ENCODE data around the gene TMUB1.

The TMUB1 gene

DNA sequence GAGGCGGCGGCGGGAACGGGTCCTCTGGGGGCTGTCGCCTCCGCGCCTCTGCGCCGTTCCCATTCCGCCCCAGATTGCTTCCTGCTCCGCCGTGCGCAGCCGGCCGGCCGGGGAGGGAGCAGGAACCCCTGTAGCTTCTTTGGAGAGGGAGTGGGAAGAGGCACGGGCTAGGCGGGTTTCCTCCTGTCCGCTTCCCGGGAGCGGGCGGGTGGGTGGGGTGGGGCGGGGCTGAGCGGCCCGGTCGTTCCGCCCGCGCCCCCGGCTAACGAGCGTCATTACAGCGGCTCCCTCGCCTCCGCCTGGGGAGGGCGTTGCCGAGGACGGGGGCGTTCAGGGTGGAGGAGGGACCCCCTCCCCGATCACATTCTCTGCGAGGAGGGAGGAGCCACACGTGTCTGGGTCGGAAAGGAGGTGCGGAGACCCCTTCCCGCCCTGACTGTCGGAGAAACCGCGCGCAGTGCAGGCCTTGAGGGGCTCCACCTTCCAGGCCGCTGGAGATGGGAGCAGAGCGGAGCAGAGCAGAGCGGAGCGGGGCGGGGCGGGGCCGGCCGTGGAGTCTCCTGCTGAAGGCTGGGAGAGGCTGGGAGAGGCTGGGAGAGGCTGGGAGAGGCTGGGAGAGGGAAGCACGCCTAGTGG, 42.7 kb upstream of the TMUB1 start:
- no peak for TF ChIP-seq CTCF (IDR thresholded peaks at IDR 0.05; ENCODE audit: insufficient read depth, low read length, poor library complexity, severe bottlenecking)
- H3K4me3 ChIP-seq (replicated peaks; ENCODE audit: low read depth, low read length) = no peak overlapping the region
- no peak for DNase-seq (ENCODE audit: extremely low read depth, insufficient read length)
- no peaks in the 10 kb centered on the region for H3K27me3 ChIP-seq (replicated peaks; ENCODE audit: control insufficient read depth, insufficient read depth, low read length)
- H3K36me3 ChIP-seq (ENCODE audit: control insufficient read depth, insufficient read depth, low read length) = peaks cover 8% of the 10 kb centered on the region

- no peaks in the 10 kb centered on the region for H3K27me3 ChIP-seq (replicated peaks; ENCODE audit: control insufficient read depth, insufficient read depth, low read length)
- no peak for DNase-seq (ENCODE audit: extremely low read depth, insufficient read length)
- no peak for TF ChIP-seq CTCF (IDR thresholded peaks at IDR 0.05; ENCODE audit: insufficient read depth, low read length, poor library complexity, severe bottlenecking)
- peaks cover 8% of the 10 kb centered on the region for H3K36me3 ChIP-seq (ENCODE audit: control insufficient read depth, insufficient read depth, low read length)
- H3K4me3 ChIP-seq (replicated peaks; ENCODE audit: low read depth, low read length) = no peak overlapping the region
These were observed 42.2 kb upstream of the TMUB1 start for GRCh38 chr7:151125470-151125845.

GRCh38 chr7:151124899-151125399, 41.7 kb upstream of the TMUB1 start:
- TF ChIP-seq CTCF (IDR thresholded peaks at IDR 0.05; ENCODE audit: insufficient read depth, low read length, poor library complexity, severe bottlenecking) = no peak
- Histone ChIP-seq H3K36me3 (ENCODE audit: control insufficient read depth, insufficient read depth, low read length) (peaks cover 10% of the 10 kb centered on the region), H3K4me3 (replicated peaks; ENCODE audit: low read depth, low read length) (no peak overlapping the region), H3K27me3 (replicated peaks; ENCODE audit: control insufficient read depth, insufficient read depth, low read length) (no peaks in the 10 kb centered on the region)
- no peak for DNase-seq (ENCODE audit: extremely low read depth, insufficient read length)

DNA sequence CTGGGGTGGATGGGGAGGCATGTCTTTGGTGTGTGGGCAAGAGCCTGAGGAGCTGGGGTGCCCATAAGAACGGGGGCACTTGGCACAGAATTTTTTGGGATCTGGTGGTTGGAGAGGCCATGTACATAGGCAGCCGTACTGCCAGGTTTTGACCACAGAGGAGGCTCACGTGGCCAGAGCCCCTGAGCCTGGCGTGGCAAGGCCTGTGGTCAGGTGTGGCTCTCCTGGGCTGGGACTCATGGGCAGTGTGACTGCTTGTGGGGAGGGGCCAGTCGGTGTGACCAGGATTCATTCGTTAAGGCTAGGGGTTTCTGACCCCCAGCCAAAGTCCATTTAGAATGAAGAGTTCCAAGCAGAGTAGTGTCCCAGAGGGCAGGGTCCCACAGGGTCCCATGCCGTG, 41.2 kb upstream of the TMUB1 start:
- Histone ChIP-seq H3K36me3 (ENCODE audit: control insufficient read depth, insufficient read depth, low read length) (peaks cover 10% of the 10 kb centered on the region), H3K4me3 (replicated peaks; ENCODE audit: low read depth, low read length) (no peak overlapping the region), H3K27me3 (replicated peaks; ENCODE audit: control insufficient read depth, insufficient read depth, low read length) (no peaks in the 10 kb centered on the region)
- no peak for TF ChIP-seq CTCF (IDR thresholded peaks at IDR 0.05; ENCODE audit: insufficient read depth, low read length, poor library complexity, severe bottlenecking)
- no peak for DNase-seq (ENCODE audit: extremely low read depth, insufficient read length)

- peak; percentile 99 for TF ChIP-seq CTCF (IDR thresholded peaks at IDR 0.05; ENCODE audit: insufficient read depth, low read length, poor library complexity, severe bottlenecking)
- Histone ChIP-seq H3K27me3 (replicated peaks; ENCODE audit: control insufficient read depth, insufficient read depth, low read length) (no peaks in the 10 kb centered on the region), H3K36me3 (ENCODE audit: control insufficient read depth, insufficient read depth, low read length) (peaks cover 11% of the 10 kb centered on the region), H3K4me3 (replicated peaks; ENCODE audit: low read depth, low read length) (no peak overlapping the region)
- DNase-seq (ENCODE audit: extremely low read depth, insufficient read length) = peak; percentile 56
These were observed 40.6 kb upstream of the TMUB1 start for GRCh38 chr7:151123822-151124464.
